Kidney tubule cell (primary cell): Measurements from ENCODE around the gene ASB6.
"Not testable (repeated sequence)": the region's sequence is repeated elsewhere in the genome, so short reads cannot be mapped to it uniquely, and the experiment has no call there.

ENCODE experiments used
- DNase-seq: peaks from one replicate; pipeline ENCODE4 v3.0.0-alpha.2; 2018; ENCODE audit warnings: low spot score

ASB6 gene

DNA sequence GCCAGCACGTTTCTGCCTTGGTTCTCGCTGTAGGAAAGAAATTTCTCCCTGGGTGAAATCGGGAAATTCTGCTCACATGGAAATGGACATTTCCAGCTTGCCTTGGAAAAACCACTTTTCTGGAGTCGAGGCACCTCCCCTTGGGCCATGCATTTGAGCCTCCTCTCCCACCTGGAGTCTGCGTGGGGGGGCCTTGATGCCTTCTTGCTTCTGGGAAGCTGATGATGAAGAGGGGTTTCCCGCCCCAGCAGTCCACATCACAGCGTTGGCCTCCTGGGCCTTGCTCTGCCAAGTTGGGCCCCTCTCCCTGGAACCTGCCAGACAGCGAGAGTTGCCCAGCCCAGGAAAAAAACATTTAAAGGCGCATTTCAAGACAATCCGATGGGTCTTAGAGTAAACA, 1.8 kb upstream of the ASB6 start:
- no peak for DNase-seq

DNA sequence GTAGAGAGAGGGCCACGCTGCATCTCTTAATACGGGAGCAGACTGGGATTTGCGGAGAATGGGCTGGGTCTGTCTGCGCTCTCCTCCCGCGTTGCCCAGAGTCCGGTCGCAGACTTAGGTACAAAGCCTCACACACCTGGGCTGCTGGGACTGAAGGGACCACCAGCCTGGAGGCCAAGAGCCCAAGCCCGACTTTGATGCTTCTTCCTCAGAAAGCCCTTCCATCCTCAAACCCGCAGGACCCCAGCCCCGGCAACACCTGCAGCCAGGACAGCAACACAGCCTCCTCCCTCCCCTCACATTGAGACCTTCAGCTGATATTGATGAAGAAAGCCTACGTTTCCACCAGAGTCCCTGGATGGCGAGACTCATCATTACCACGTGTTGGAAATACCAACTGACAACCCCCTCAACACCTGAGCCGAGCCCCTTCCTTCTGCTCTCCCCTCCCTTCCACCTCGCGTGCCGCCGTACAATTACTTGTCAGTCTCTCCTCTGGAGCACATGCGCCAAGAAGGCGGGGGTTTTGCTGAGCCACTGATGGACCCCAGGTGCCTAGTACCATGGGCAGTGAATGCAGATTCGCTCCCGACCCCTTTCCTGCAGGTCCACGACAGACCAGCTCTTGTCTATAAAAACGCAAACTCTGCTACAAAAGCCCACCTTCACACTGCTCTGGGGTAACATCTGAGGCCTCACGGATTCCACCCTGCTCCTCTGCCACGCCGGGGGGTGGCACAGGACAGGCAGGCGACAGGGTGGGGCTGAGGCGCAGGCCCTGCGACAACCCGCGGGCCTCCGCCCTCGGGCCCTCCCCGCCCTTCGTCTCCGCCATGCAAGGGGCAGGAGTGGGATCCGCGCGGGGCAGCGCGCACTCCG, 841 bp downstream of the ASB6 start:
- no peak for DNase-seq

DNA sequence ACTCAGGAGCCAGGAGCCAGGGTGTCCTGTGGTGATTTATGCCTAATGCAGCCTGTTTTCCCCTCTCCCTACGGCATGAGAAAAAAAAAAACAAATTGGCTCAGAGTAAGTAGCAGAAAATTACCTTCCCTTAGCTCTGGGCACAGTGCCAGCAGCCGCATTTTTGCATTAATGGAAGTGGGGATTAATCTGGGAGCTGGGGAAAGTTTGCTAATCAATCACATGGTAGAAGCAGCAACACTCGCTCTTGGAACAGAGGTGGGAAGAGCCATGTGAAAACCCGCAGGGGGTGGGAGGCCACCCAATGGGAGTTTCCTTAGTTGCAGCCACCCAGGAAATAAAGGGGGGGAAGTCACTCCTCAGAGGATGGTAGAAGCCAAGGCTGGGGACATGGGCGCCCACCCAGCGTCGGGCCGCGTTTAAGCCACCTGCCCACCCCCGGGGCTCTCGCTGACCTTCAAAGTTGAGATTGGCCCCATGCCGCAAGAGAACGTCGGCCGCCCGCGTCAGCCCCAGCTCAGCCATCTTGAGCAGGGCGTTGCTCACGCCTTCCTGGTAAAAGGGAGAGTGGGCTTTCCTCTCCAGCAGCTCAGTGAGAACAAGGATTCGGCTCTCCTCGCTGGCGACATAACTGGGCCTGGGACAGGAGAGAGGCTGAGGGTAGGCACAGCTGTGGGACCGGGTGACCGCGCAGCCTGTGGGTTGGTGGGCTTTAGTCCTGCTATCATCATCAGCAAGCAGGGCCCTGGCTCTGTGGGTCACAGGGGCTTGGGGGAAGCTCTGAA, 1.7 kb downstream of the ASB6 start:
- peak; percentile 73 for DNase-seq

- no peak for DNase-seq
Observed at GRCh38 chr9:129639756-129640085, 2.2 kb downstream of the ASB6 start.

DNA sequence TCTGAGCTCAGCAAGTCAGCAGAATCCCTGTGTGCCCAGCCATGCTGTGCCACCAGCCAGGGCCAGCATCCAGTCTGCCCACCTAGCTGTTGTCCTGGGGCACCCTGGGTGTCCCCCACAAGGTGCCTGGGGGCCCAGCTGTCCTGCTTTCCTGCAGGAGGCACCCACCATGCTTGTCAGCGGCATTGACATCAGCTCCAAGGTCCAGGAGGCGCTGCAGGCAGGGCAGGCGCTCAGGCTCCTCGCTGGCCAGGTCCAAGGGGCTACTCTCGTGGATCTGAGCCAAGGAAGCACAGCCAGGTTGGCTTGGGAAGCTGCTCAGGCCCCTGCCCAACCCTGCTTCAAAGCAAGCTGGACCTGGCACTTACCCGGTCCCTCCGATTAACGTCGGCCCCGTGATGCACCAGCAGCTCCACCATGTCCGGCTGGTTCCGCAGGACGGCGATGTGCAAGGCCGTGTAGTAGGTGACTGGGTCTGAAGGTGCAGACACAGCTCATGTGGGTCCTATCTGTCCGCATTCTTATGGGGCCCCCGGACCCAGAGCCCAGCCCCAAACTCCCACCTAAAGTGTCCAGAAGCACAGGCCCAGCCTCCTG, 2.8 kb downstream of the ASB6 start:
- DNase-seq: no peak

DNA sequence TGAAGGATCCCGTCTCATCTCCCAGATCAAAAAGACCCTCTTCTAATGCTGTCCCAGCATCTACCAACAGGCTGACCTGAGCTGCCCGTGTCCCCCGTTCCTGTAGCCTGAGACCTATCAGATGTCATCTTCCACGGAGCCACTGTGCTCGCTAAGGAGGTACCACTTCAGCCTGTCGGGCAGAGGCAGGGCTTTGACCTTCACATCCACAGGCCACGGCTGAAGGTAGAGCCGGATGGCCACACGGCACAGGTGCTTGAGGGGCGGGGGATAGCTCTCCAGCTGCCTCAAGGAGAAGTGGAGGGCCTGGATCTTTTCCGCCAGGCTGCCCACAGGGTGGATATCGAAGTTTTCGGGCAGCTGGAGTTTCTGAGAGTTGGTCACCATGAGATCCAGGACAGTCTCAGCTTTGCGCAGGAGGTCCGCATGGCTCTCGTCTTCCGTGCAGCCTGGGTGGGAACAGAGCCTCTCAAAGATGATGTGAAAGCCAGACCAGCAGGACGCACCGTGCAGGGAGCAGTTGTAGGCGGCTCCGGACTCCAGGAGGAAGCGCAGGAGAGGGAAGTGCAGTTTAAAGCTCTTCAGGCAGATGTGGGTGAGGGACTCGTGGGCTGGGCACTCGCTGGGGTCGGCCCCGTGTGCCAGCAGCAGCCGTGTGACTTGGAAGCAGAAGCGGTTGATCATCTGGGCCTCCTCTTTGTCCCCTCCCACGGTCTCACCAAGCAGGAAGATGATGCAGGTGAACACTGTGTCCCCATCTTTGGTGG, 4.1 kb downstream of the ASB6 start:
- DNase-seq: no peak

- DNase-seq: no peak
Observed at GRCh38 chr9:129637102-129637501, 4.8 kb downstream of the ASB6 start.

DNA sequence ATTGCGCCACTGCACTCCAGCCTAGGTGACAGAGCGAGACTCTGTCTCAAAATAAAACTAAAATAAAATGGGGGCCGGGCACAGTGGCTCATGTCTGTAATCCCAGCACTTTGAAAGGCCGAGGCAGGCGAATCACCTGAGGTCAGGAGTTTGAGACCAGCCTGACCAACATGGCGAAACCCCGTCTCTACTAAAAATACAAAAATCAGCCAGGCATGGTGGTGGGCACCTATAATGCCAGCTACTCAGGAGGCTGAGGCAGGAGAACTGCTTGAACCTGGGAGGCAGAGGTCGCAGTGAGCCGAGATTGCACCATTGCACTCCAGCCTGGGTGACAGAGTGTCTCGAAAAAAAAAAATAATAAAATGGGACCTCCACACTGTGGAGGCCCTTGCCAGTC, 5.6 kb downstream of the ASB6 start:
- not testable (repeated sequence) for DNase-seq

GRCh38 chr9:129635099-129636065, 6.6 kb downstream of the ASB6 start:
- DNase-seq: no peak

DNA sequence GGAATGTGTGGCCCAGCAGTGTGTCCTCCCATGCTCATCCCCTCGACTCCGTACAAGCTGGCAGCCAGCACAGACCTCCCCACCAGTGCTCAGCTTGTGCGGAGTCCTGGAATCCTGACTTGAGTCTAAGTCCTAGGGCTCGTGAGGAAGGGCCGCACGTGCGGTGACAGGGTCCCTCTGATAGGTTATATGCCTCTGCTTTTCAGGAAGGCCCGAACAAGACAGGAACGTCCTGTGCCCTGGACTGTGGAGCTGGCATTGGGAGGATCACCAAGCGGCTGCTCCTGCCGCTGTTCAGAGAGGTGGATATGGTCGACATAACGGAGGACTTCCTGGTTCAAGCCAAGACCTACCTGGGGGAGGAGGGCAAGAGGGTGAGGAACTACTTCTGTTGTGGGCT, 8.1 kb downstream of the ASB6 start:
- DNase-seq: no peak

DNA sequence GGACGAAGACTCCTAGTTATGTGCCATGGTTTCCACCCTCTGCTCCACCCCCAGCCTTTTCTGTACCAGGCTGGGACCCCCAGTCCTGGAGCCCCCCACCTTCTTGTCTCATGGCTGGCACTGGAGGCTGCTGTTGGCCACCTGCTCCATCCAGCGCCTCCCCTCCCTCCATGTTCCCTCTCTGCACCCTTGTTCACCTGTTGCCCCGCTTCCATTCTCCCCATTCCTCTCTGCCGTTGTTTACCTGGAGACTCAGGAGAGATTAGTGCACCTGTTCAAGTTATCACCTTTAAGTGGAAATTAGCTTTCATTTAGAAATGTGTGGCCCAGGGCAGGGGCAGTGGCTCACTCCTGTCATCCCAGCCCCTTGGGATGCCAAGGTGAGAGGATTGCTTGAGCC, 8.7 kb downstream of the ASB6 start:
- DNase-seq: no peak

GRCh38 chr9:129632460-129632859, 9.5 kb downstream of the ASB6 start:
- DNase-seq: peak; percentile 77

DNA sequence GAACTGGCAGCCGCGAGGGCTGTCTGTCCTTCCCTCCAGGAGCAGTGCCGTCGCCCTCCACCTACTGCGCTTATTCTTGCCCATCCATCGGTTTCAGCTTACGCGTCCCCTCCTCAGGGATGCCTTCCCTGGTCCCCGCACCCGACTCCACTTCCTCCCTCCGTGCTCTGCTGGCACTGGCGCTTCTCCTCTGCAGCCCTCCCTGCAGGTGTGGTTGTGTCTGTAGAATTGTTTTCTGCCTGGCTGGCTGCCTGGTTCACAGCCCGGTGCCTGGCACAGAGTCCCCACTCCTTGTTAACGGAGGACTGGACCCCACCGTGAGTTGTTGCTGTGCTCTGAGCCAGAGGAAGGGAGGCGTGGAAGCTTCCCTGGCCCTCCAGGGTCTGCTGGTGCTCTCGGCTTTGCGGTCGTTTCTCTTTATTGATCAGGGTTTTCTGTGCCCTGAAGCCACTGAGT, 10.2 kb downstream of the ASB6 start:
- DNase-seq: no peak

GRCh38 chr9:129630967-129631673, 10.8 kb downstream of the ASB6 start:
- peak; percentile 62 for DNase-seq

- no peak for DNase-seq
Observed at GRCh38 chr9:129629251-129629820, 12.6 kb downstream of the ASB6 start.

DNA sequence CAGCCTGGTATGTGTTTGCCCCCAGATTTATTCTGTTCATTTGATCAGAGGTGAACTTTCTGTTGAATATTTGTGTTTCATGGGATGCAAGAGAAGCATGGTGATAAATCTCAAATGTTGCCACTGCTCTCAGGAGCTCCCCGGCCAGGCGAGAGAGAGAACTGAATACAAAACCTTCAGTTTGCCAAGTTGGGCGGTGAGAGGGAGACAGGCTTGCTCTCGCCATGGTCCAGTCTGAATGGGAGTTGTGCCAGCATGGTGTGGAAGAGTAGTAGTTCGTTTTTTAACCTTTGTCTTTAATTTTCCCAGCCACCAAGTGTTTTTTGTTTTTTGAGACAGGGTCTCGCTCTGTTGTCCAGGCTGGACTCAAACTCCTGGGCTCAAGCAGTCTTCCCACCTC, 13.2 kb downstream of the ASB6 start:
- no peak for DNase-seq

DNA sequence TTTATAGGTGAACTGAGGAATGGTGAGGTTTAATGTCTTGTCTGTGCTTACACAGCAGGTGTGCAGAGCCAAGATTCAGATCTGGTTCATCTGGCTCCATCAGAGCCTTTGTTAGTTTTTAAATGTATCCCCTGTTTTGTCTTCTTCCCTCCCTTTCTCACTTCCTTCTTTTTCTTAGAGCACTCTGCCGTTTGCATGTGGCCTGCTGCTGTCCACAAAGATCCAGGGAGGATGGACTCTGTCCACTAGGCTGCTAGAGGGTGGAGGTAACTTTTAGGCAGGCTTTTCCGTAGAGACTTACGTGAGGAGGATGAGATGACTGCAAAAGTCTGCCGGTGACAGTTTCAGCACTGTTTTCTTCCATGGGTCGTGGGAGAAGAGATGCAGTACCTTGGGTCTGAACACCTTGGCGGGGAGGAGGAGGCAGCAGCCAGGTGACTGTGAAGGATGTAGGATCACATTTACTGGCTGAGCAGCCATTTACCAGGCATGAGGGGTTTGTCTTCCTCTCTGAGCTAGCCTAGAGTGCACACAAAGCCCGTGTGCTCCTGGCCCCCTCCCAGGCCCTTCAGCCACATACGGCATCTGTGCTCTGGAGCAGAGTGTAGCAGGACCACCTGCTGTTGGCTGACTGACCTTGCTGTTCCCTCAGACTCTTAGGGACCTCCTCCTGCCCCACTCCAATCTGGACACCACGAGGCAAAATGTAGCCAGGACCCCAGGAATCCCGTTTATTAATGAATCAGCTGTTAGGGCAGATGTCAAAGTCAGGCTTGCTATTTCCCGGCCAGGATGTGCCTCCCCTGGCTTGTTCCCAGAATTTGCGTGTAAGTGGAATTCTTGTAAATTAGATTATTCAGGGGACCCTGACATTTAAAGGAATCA, 14.2 kb downstream of the ASB6 start:
- no peak for DNase-seq

GRCh38 chr9:129626625-129627284, 15.2 kb downstream of the ASB6 start:
- peak; percentile 88 for DNase-seq
